HG02981 (cell line): ENCODE results near the gene TMPRSS3.

Experiments used
- ATAC-seq: cut with Tn5 transposase; IDR thresholded peaks from one replicate; pipeline ENCODE4 v1.9.1; 2021; ENCODE audit warnings: mild to moderate bottlenecking, moderate library complexity; ENCODE audit not compliant: unreplicated experiment

Gene TMPRSS3

DNA sequence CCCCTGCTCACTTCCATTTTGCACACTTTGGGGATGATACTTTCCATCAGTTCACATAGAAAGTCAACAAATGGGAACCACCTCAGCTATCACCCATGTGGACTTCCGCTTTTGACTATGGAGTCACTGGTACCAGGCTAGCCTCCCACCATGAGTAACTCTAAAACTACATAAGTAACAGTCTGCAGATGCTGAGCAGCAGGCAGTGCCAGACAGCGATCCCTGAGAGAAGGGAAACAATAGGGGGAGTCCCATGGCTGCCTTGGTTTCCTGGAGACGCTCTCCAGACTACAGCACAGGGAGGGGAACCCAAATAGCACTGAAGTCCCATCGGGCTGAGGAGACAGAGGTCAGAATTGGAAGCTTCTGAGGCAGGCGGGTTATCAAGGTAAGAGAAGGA, 42.2 kb downstream of the TMPRSS3 start:
- no peak for ATAC-seq

DNA sequence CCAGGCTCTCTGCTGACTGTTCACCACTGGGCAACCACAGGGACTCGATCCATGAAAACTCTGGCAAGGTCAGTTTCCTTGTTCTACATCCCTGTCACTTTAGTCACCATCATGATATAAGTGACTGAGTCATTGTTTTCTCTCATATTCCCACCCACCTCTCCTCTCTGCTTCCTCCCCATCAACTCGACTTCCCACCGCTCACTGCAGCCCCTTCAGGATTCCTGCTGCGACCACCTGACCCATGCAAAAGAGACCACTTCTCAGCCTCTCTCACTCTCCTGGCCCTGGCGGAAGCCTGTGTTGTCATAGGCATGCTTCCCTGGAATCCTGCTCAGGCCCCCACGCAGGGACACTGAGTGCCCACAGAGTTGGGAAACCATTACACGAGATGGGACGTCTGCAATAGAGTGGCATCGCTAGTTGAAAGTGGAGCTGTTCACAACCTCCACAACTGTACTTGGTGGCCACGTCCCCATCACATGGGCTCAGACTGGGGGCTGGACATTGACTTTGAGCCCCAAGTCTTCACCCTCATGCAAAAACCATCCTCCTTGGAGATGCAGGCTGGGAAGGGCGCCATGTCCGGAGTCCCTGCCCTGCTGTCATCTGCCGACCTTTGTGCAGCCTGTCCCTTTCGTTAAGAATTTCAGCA, 43.3 kb downstream of the TMPRSS3 start:
- no peak for ATAC-seq

DNA sequence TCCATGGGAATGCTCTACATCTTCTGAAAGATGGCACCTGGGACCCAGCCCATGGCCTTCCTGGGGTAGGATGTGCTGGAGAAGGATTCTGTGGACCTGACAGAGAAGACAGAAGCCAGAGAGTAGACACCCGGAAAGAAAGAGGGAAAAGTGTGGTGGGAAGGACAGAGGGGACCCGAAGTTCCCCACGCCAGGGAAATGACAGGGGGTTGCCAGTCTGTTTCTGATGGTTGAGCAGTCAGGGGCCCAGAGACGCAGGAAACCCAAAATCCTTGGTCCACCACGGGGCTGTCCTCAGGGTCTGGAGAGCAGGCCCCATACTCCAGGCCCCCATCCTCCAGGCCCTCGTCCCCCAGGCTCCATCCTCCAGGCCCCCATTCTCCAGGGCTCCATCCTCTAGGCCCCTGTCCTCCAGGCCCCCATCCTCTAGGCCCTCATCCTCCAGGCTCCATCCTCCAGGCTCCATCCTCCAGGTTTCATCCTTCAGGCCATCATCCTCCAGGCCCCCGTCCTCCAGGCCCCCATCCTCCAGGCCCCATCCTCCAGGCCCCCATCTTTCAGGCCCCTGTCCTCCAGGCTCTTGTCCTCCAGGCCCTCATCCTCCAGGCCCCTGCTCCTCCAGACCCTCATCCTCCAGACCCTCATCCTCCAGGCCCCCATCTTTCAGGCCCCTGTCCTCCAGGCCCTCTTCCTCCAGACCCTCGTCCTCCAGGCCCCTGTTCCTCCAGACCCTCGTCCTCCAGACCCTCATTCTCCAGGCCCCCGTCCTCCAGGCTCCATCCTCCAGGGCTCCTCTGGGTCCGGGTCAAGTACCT, 44.0 kb downstream of the TMPRSS3 start:
- no peak for ATAC-seq

DNA sequence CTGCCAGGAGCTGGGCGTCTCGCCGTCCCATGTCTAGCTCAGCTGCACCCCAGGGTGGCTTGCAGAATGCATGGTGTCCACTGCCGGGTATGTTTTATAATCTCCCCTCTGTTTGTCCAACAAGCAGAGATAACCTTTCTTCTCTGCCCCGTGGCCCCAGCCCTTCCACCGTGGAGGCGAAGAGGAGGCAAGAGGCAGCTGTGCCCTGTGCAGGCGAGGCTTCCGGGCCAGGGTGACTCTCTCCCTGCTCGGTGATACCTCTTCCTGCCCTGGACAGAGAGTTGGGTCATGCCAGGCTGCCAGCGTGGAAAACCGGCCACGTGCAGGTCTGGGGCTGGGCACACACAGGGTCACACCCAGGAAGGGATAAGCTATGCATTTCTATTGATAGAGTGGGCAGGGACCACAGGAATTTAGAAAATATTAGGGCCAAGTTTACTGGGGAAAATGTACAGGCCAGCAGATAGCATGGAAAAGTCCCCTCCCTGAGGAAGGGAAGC, 44.9 kb downstream of the TMPRSS3 start, which contains the start of gene TFF2:
TFF2 (minus strand) TSS at position 68 of the 500 bp plus-strand sequence; CDS start at position 31, 37 bp downstream.
- ATAC-seq = no peak

DNA sequence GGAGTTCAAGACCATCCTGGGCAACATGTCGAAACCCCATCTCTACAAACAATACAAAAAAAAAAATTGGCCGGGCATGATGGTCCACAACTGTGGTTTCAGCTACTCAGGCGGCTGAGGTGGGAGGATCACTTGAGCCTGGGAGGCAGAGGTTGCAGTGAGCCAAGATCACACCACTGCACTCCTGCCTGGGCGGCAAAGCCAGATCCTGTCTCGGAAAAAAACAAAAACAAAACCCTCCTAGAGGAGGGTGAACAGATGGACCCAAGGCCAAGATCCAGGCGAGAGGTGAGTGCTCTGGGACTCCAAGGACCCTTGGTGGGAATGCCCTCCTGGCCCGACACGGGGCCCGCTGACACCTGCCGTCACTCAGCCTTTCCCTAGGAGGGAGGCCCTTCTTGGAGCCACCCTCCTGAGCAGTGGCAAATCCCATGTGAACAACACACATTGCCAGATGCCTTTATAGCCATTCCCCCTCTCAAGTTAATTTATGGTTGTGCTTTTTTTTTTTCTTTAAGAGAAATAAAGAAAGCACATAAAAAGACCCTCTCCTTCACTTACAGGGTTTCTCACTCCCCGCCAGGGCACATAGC, 45.4 kb downstream of the TMPRSS3 start:
- no peak for ATAC-seq

DNA sequence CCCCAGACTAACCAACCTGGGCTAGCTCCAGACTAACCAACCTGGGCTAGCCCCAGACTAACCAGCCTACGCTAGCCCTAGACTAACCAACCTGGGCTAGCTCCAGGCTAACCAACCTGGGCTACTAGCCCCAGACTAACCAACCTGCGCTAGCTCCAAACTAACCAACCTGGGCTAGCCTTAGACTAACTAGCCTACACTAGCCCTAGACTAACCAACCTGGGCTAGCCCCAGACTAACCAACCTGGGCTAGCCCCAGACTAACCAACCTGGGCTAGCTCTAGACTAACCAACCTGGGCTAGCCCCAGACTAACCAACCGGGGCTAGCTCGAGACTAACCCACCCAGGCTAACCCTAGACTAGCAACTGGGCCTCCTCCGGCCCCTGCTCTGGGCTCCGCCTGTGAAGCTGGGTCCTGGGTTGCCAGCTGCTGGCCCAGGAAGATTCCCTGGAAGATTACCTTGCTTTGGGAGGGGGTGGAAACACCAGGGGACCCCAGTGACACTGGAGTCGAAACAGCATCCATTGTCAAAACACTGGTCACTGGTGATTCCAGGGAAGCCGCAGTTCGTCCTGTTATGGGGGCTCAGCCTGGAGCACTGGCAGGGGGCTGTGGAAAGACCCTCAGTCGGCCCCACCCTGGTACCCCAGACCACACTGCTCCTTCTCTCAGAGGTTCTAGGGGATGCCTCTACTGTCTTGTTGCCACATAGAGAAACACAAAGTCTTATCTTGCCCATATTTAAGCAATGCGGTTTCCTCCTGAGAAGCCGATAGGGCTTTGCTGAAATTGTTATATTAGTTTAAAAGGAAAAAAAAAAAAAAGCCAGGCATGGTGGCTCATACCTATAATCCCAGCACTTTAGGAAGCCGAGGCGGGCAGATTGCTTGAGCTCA, 46.2 kb downstream of the TMPRSS3 start:
- ATAC-seq = no peak

DNA sequence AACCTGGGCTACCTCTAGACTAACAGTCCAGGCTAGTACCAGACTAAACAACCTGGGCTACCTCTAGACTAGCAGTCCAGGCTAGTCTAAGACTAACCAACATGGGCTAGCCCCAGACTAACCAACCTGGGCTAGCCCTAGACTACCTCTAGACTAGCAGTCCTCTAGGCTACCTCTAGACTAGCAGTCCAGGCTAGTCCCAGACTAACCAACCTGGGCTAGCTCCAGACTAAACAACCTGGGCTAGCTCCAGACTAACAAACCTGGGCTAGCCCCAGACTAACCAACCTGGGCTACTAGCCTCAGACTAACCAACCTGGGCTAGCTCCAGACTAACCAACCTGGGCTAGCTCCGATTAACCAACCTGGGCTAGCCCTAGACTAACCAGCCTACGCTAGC, 47.1 kb downstream of the TMPRSS3 start:
- no peak for ATAC-seq

DNA sequence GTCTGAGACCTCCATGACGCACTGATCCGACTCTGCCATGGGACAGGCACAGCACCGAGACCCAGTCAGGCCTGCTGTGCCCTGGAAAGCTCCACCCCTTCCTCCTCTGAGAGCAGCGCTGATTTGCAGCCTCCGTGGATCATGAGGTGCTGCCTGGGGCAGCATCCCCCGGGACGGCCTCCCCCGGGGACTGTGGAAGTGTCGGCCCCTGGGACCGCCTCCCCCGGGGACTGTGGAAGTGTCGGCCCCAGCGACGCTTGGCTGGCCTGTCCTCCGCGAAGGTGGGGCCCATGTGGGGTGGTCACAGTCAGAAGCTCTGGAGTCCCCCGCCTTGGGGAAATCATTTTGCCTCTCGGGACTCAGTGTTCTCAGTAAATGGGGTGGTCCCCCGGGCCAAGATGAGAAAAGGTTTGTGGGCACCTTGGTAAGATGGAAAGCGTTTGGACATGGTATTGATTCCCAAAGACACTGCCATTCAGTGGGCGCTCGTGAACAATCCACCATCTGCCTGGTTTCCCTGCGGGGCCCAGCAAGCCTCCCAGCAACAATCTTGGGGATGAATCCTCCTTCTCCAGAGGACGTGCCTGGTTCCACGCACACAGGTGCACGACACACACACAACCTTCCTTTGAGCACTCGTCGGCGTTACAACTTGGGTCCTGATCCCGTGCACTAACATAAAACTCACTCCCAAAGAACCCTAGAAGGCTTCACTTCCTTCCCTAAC, 48.1 kb downstream of the TMPRSS3 start:
- ATAC-seq = no peak

DNA sequence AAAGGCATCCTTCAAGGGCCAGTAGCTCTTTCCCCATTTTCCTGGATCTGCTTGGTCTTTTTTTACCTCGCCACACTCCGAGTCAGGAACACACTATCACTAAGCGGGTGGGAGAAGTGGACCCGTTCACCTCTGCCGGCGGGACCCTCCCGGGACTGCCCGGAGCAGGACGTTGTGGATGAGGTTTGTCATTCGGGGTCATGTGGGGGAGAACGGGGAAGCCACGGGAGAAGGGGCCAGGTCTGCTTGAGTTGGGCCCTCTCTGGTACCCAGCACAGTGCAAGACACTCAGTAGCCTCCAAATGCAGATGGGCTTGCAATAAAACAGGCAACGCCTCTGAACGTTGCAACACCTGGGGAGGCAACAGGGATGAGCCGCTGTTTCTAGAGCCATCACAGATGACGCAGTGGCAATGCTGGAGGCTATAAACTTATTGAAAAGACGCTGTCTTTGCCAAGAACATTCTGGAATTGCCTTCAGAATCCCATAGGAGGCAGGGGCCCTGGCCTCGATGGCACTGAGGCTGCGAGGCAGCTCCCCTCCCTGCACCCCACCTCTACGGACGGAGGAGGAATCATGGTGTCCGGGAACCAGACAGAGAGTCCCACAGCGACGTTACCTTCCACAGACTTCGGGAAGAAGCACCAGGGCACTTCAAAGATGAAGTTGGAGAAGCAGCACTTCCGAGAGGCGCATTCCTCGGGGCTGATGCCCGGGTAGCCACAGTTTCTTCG, 48.8 kb downstream of the TMPRSS3 start:
- ATAC-seq = no peak

DNA sequence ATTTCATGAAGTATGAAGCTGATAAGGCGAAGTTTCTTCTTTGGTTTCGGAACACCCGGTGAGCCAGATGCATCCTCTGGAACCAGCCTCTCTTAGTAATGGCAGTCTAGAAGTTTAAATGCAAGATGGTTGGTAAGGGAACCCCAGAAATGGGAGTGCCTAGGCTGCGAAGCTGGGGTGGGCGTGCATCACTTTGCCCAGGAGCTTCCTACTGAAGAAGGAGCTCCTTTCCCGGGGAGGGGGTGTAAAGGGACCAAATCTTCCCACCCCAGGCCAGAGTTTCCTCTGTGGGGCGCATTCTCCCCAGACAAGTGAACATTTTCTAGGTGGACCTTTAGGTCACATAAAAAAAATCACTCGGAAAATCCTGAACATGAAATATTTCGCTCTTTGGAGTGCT, 49.4 kb downstream of the TMPRSS3 start:
- ATAC-seq = no peak

DNA sequence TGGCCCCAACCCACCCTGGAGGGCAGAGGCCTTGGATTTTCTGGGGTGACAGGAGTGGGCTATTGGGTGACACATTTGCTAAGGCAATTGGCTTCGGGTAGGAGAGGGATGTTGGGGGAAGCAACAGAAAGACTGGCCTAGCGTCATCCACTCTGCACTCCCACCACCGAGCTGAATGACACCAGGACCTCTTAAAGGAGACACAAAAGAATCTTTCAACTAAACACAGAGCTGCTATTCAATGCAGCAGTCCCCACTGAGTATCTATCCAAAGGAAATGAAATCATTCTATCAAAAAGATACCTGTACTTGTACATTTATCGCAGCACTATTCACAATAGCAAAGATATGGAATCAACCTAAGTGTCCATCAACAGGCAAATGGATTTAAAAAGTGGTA, 51.2 kb downstream of the TMPRSS3 start:
- ATAC-seq = no peak

DNA sequence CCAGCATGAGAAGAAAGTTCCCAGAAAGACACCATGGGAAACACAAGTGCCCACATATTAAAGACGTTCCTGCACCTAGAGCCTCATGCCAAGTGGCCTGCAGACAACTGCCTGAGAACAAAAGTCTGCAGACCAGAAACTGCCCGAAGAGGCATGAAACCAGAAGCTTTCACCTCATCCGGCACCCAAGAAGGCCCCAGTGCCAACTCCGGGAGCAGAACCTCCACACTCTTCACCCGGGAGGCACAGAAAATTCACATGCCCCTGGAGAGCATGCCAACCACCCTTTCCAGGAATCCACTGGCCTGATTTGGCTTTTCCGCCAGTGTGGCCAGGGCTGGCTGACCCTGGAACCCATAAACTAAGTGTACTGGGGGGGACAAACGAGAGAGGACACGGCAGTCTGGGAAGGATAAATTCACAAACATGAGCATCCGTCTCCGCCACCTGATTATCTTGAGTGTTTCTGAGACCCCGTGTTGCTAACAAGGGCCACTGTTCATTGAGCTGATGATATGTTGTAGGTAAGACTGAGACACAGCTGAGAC, 51.8 kb downstream of the TMPRSS3 start:
- ATAC-seq = no peak

DNA sequence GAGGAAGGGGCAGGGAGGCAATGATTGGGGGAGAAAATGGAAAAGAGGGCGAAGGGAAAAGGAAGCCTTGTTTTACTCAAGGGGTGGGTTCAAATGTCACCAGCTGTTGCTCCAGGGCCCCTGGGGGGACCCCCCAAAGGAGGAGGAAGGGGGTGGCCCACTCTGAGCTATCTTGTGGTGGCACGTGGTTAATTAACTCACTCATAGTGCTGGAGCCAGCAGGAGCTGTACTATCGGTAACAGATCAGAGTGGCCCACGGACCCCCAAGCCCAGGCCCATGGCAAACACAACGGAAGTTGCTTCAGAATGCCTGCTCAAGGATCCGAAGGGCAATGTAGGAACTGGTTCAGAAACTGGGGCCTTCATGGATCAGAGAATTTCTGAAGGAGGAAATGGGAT, 52.3 kb downstream of the TMPRSS3 start:
- no peak for ATAC-seq

DNA sequence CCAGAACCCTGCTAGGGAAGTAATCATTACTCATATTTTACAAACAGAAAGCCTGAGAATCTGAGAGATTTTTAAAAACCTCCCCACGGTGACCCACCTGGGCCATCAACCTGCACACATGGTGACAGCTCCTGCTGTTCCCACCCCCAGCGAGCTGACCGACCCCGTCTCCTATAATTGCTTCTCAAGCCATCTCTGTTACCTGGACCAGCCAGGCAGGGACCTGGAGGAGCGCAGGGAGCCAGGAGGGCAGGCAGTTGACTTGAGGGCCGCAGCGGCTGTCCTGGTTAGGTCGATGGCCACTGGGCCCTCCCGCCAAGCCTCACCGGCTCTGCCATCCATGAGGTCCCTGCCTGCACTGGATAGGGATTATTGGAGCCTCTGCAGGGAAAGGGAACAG, 52.8 kb downstream of the TMPRSS3 start:
- ATAC-seq = no peak

DNA sequence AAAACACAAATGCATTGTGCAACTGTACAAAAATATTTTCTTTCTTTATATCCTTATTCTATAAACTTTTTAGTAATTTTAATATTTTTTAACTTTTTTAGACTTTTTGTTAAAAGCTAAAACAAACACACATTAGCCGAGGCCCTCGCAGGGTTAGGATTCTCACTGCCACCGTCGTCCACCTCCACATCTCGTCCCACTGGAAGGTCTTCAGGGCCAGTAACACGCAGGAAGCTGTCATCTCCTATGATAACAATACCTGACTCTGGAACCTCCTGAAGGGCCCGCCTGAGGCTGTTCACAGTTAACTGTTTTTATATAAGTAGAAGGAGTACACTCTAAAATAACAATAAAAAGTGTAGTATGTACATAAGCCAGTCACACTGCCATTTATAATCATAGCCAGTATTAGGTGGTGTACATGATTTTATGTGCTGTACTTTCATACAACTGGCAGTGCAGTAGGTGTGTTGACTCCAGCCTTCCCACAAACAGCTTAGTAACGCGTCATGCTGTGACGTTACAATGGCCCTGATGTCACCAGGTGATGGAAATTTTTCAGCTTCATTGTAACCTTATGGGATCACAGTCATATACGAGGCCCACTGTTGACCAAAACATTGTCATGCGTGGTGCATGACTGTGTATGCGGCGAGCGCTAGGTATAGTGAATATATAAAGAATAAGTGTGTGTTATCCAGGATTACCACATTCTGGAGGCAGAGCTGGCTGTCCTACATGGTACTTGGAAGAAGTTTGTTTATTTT, 53.9 kb downstream of the TMPRSS3 start:
- no peak for ATAC-seq

DNA sequence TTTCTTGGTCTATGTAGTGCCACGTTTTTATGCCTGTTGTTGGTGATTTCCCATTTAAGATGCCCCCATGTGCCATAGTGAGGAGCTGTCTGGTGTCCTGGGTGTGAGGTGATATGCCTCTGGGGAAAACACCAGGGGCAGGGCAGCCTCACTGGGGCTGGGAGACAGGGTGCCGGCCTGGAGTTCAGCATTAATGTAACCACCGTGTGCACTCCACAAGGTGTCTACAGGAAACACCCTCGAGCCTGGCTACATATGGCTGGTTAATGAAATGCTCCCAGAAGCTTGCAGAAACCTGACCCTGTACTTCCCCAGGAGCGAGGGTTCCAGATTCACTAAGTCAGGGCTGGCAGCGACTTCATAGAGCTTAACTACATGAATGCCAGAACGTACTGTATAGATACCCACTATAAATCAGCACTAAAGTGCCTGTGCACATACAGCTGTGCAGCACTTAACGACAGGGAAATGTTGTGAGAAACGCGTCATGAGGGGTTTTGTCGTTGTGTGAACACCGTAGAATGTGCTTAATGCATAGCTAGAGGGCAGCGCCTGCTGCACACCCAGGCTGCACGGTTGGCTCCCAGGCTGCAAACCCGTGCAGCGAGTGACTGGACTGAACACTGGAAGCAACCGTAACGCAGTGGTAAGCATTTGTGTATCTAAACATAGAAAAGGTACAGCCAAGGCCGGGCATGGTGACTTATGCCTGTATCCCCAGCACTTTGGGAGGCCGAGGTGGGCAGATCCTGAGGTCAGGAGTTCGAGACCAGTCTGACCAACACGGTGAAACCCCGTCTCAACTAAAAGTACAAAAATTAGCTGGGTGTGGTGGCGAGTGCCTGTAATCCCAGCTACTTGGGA, 55.4 kb downstream of the TMPRSS3 start:
- ATAC-seq = no peak
